HG03520 (cell line): ENCODE results near the gene RAB1B.
"Not testable (repeated sequence)": the region's sequence is repeated elsewhere in the genome, so short reads cannot be mapped to it uniquely, and the experiment has no call there.

Experiments used
- ATAC-seq: cut with Tn5 transposase; IDR thresholded peaks from one replicate; pipeline ENCODE4 v1.9.1; 2021; ENCODE audit warnings: mild to moderate bottlenecking, moderate library complexity; ENCODE audit not compliant: unreplicated experiment

Gene RAB1B

GRCh38 chr11:66239511-66239910, 28.9 kb upstream of the RAB1B start:
- no peak for ATAC-seq

GRCh38 chr11:66239998-66240780, 28.2 kb upstream of the RAB1B start:
- no peak for ATAC-seq

- no peak for ATAC-seq
Measured at GRCh38 chr11:66240781-66241136, 27.7 kb upstream of the RAB1B start.

- no peak for ATAC-seq
Measured at GRCh38 chr11:66242095-66242765, 26.2 kb upstream of the RAB1B start.

- no peak for ATAC-seq
Measured at GRCh38 chr11:66243782-66244535, 24.5 kb upstream of the RAB1B start.

GRCh38 chr11:66247295-66247694, 21.1 kb upstream of the RAB1B start:
- no peak for ATAC-seq

- ATAC-seq: no peak
Measured at GRCh38 chr11:66247801-66248200, 20.6 kb upstream of the RAB1B start.

GRCh38 chr11:66248903-66249302, 19.5 kb upstream of the RAB1B start:
- ATAC-seq: no peak

GRCh38 chr11:66251809-66252208, 16.6 kb upstream of the RAB1B start:
- ATAC-seq: no peak

- not testable (repeated sequence) for ATAC-seq
Measured at GRCh38 chr11:66253081-66253480, 15.4 kb upstream of the RAB1B start.

GRCh38 chr11:66258473-66258893, 10.0 kb upstream of the RAB1B start:
- peak; percentile 4 for ATAC-seq

GRCh38 chr11:66259225-66259624, 9.2 kb upstream of the RAB1B start:
- ATAC-seq: no peak

- no peak for ATAC-seq
Measured at GRCh38 chr11:66259956-66260355, 8.5 kb upstream of the RAB1B start.

GRCh38 chr11:66261578-66261977, 6.9 kb upstream of the RAB1B start:
- no peak for ATAC-seq

GRCh38 chr11:66262191-66262590, 6.2 kb upstream of the RAB1B start:
- no peak for ATAC-seq

- no peak for ATAC-seq
Measured at GRCh38 chr11:66262696-66263095, 5.7 kb upstream of the RAB1B start.

GRCh38 chr11:66263231-66263630, 5.2 kb upstream of the RAB1B start:
- no peak for ATAC-seq

GRCh38 chr11:66263785-66264184, 4.7 kb upstream of the RAB1B start:
- no peak for ATAC-seq

GRCh38 chr11:66264383-66264782, 4.1 kb upstream of the RAB1B start:
- ATAC-seq: no peak

- ATAC-seq: no peak
Measured at GRCh38 chr11:66264914-66265313, 3.5 kb upstream of the RAB1B start.

GRCh38 chr11:66265531-66266377, 2.7 kb upstream of the RAB1B start:
- ATAC-seq: no peak
